Hematopoietic multipotent progenitor cell treated with erythropoietin and hydrocortisone succinate and interleukin-3 and kit ligand, for 4 days (in vitro differentiated cells): ENCODE data around the gene TMUB1.

Source experiments
- DNase-seq: peaks from one replicate; pipeline ENCODE4 v3.0.0-alpha.2; 2015

Gene TMUB1

DNA sequence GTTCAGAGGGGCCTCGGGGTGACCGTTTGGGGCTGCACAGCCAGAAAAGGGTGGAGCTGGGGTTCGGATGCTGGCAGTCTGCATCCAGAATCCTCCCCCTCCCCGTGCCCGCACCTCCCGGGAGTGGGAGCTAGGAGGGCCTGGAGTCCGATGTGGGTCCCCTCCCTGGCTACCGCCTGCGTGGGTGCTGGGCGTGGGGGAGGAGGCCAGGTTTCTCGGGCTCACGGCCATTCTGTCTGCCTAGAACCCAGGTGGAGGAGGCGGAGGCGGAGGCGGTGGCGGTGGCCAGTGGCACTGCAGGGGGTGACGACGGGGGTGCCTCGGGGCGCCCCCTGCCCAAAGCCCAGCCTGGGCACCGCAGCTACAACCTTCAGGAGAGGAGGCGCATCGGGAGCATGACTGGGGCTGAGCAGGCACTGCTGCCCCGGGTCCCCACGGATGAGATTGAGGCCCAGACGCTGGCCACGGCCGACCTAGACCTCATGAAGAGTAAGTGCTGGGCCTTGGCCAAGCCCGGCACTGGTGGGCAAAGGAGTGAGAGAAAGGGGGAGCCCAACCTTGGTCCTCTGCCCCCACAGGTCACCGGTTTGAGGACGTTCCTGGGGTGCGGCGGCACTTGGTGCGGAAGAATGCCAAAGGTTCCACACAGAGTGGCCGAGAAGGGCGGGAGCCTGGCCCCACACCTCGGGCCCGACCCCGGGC, 16.9 kb downstream of the TMUB1 start:
- no peak for DNase-seq

DNA sequence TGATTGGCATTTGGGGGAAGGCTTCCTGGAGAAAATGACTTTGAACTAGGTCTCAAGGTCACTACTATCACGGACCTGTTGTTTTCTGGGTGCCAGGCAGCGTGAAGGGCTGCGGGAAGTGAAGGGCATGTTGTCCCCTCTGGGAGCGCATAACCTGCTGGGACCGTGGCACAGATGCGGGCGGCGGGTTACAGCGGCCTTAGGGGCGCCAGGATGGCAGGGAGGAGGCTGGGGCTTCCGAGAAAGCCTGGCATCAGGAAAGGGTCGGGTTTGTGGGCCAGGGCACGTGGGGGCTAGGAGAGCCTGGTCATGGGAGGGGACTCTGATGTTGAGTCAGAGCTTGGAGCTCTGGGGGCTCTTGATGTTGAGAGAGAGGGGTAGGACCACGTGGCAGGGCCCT, 17.8 kb downstream of the TMUB1 start:
- no peak for DNase-seq

- DNase-seq: no peak
Observed at GRCh38 chr7:151064993-151065392, 18.3 kb downstream of the TMUB1 start.

GRCh38 chr7:151064454-151064853, 18.8 kb downstream of the TMUB1 start:
- no peak for DNase-seq

DNA sequence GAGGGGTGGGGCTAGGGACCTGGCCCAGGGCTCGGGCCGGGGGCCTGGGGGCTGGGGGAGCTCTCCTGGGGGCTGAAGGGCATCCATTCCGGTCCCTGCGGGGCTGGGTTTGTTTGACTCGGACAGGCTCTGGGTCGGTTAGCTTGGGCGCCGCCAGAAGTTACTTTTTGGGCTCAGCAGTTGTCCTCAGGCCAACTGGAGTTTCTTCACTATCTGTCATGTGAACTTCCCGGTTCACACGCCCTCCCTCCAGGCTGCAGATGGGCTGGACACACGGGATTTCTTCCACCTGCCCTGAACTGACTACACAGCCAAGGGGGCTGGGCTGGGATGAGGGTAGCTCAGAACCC, 20.1 kb downstream of the TMUB1 start:
- DNase-seq: no peak

GRCh38 chr7:151062399-151063211, 20.7 kb downstream of the TMUB1 start:
- DNase-seq: peak; percentile 38

DNA sequence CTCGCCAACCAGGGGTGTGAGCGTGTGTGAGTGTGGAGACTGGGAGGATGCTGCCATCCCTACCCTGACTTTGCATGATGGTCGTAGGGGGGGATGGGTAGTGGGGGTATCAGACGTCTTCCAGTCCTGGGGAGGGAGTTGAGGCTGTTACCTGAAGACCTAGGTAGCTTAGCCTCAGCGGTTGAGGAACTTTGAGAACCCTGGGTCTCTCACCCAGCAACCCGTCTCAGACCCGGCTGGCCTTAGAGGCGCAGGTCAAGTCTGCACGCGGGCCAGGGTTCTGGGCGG, 21.2 kb downstream of the TMUB1 start:
- no peak for DNase-seq

DNA sequence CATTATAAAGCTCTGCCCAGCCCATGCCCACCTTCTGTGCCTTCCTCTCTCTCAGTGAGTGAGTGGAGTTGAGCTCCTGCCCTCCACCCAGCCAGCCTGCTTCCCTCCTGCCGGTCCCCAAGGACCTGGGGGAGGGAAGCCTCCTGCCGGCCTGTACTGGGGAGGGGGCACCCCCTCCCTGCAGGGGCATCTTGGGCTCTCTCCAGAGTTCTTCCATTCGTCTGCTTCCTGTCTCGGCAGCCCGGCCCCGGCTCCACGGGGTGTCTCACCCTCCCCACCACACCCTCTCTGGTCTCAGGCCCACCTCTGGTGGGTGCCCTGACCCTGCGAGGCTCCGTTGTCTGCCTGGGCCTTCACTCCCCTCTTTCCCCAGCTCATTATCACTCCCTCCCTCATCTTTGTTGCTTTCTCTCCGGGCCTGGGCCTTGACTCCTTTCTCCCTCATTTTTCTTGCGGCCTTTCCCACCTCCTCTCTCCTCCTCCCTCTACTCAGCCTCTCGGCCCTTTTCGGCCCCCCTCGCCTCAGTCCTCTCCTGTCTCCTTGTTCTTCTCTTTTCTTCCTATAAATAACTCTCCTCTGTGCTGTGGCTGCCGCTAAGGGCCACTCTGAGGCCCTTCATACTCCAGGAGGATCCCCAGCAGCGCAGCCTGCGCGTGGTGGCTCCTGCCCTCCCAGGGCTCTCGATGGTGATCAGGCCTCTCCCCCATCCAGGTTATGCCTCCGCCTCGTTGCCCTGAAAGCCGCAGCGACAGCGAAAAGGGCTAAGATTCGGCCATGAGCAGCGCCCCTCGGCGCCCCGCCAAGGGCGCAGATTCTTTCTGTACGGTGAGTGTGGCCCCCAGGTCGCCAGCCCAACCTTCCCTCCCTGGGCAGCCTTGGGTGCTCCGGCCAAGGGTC, 21.8 kb downstream of the TMUB1 start:
- no peak for DNase-seq

- DNase-seq: peak; percentile 61
Observed at GRCh38 chr7:151060416-151061212, 22.7 kb downstream of the TMUB1 start.

- DNase-seq: no peak
Observed at GRCh38 chr7:151060113-151060415, 23.2 kb downstream of the TMUB1 start.

GRCh38 chr7:151059367-151060112, 23.8 kb downstream of the TMUB1 start, which contains the start of gene SLC4A2:
Gene SLC4A2, plus strand, starts transcription at chr7:151059589. Its CDS starts 2,399 bp downstream, at chr7:151061988.
- DNase-seq: peak; percentile 81

- peak; percentile 39 for DNase-seq
Observed at GRCh38 chr7:151058781-151059366, 24.4 kb downstream of the TMUB1 start.

DNA sequence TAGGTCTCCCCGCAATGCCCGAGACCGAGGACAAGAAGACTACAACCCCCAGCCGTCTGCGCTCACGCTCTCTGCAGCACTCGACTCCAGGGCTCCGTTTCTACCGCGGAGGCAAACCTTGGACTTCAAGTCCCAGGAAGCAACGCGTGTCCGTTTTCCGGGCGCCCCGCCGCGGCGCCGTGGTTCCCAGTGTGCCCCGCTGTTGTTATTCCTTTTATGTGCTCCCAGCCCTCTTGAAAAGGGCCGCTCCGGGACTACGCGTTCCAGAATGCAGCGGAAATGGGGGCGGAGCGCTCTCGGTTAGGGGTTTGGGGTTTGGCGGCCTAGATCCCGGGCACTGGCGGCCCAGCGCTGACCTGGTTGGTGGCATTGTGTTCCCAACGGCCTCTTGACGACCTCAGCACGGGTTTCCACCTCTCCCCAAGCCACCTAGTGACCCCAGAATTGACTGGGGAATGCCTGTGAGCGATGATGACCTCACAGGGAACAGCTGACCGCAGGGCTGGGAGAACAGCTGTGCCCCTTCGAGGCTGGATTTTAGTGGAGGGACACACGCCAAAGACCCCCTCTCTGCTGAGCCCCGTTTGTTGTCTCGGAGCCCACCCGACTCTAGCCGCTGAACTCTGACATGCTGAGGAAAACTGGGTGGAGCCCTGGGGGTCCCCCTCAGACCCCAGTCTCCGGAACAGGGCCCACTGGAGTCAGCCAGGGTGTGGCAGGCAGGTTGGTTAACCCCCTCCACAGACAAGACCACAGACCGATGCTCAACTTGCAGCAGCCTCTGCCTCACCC, 25.1 kb downstream of the TMUB1 start:
- peak; percentile 100 for DNase-seq

GRCh38 chr7:151057506-151057988, 25.7 kb downstream of the TMUB1 start, which contains the start of gene CDK5:
Gene CDK5, minus strand, starts transcription at chr7:151057897. Its CDS starts 49 bp downstream, at chr7:151057848.
- no peak for DNase-seq

GRCh38 chr7:151056666-151057505, 26.4 kb downstream of the TMUB1 start:
- no peak for DNase-seq

DNA sequence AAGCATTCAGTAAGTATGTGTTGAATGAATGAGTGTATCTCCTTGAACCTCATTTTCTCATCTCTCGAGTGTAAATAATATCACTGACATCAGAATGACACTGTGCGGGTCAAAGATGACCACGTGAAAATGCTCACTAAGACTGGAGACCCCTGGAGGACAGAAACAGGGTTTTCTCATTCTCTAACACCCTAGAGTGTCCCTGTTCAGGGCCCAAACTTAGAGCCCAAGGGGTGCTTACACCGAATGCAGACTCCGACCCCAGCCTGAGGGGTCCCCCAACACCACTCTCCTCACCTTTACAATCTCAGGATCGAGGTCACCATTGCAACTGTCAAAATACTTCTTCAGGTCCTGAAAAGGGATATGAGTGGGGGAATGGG, 27.0 kb downstream of the TMUB1 start:
- DNase-seq: peak; percentile 33

GRCh38 chr7:151053751-151054150, 29.5 kb downstream of the TMUB1 start:
- no peak for DNase-seq

GRCh38 chr7:151053096-151053495, 30.2 kb downstream of the TMUB1 start:
- DNase-seq: peak; percentile 48

GRCh38 chr7:151051108-151051507, 32.2 kb downstream of the TMUB1 start:
- peak; percentile 86 for DNase-seq
